GM21529 (cell line): ENCODE data around the gene GID4.

Experiments used
- ATAC-seq: cut with Tn5 transposase; IDR thresholded peaks from one replicate; pipeline ENCODE4 v1.9.1; 2021; ENCODE audit not compliant: unreplicated experiment

Gene GID4

GRCh38 chr17:18016426-18016825 lies 22.8 kb upstream of the GID4 start:
- no peak for ATAC-seq

- no peak for ATAC-seq
Observed at GRCh38 chr17:18017958-18018357, 21.2 kb upstream of the GID4 start.

- ATAC-seq: no peak
Observed at GRCh38 chr17:18018411-18018921, 20.7 kb upstream of the GID4 start.

GRCh38 chr17:18019838-18020154 lies 19.4 kb upstream of the GID4 start:
- ATAC-seq: no peak

GRCh38 chr17:18020971-18021370 lies 18.2 kb upstream of the GID4 start:
- no peak for ATAC-seq

- ATAC-seq: no peak
Observed at GRCh38 chr17:18021372-18021771, 17.8 kb upstream of the GID4 start.

- peak; percentile 73 for ATAC-seq
Observed at GRCh38 chr17:18025241-18025944, 13.8 kb upstream of the GID4 start.

GRCh38 chr17:18025945-18026776 lies 13.0 kb upstream of the GID4 start:
- no peak for ATAC-seq

GRCh38 chr17:18027280-18027679 lies 11.9 kb upstream of the GID4 start:
- no peak for ATAC-seq

- ATAC-seq: no peak
Observed at GRCh38 chr17:18028114-18028951, 10.9 kb upstream of the GID4 start.

GRCh38 chr17:18028952-18029540 lies 10.2 kb upstream of the GID4 start:
- ATAC-seq: no peak

- ATAC-seq: no peak
Observed at GRCh38 chr17:18031955-18032354, 7.3 kb upstream of the GID4 start.

GRCh38 chr17:18033442-18034099 lies 5.6 kb upstream of the GID4 start:
- ATAC-seq: peak; percentile 68

- no peak for ATAC-seq
Observed at GRCh38 chr17:18035704-18036103, 3.5 kb upstream of the GID4 start.

- no peak for ATAC-seq
Observed at GRCh38 chr17:18037486-18037885, 1.7 kb upstream of the GID4 start.

GRCh38 chr17:18038149-18038850 lies 908 bp upstream of the GID4 start:
- no peak for ATAC-seq

GRCh38 chr17:18039535-18040260 lies 490 bp downstream of the GID4 start:
- peak; percentile 27 for ATAC-seq

- no peak for ATAC-seq
Observed at GRCh38 chr17:18040261-18040858, 1.2 kb downstream of the GID4 start.

GRCh38 chr17:18041776-18042175 lies 2.6 kb downstream of the GID4 start:
- ATAC-seq: no peak
